ENCODE results near the gene SERINC5. TPM values are rescaled to one million over a fixed set of nuclear protein-coding genes. Genes with fewer than 3 reads are reported as not detected.

SERINC5 gene
- total RNA-seq, 1 experiment from 2014 or later, result 43.3 TPM

DNA sequence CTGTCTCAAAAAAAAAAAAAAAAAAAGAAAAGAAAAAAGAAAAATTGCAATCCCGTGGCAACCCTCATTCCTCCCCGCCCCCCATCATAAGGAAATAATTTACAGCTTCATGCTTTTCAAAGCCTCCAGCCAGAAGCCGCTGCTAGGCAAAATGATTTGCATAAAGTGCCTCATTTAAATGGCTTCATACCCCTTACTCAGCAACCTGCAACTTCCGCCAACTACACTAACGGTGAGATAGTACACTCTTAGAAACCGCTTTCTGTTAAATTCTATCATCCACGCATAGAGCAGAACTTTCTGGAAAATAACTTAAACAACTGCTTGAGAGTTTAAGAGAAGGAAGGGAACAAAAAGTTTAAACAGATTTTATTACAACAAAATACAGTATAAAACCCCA lies 17.8 kb downstream of the SERINC5 start:
- no peak for DNase-seq (ENCODE audit: low read depth, low spot score)
- in situ Hi-C loops (cut with HindIII; ENCODE audit: low pct_unique_long_range_greater_than_20kb, low sequenced_read_pairs), result no loop called here

- in situ Hi-C loops (cut with HindIII; ENCODE audit: low pct_unique_long_range_greater_than_20kb, low sequenced_read_pairs), result no loop called here
- DNase-seq (ENCODE audit: low read depth, low spot score), result no peak
These were observed 18.6 kb downstream of the SERINC5 start for GRCh38 chr5:80237243-80237642.

DNA sequence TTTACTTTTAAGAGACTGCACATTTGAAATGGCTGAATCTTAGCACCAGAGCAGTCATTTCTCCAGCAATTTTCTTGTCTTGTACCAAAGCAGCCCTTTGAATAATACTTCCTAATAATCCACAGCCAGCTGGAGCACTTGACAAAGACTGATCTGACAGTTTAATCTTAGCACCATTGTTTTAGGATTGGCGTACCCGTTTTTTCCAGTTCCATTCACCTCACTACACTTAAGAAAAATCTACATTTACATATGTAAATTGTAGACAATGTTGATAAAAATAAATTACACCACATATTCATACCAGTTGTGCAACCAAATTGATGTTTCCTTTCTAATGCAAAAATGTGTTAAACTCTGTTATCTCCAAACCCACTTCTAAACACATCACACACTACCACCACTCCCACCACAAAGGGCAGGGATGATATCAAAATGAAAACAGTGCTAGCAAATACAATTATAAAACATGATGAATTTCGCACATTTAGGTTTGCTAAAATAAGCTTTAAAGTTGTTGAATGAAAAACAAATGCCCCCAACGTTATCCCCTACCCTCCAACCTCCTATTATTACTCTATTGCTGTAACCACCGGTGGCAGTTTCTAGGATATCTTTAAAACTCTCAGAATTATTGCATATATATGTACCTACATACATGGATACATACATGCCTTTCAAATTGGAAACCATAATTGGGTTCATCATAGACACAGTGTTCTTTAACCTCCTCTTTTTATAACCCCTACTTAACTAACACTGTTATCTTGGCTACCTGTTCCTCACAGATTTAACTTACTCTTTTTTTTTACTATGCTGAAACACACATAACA lies 21.5 kb downstream of the SERINC5 start:
- in situ Hi-C loops (cut with HindIII; ENCODE audit: low pct_unique_long_range_greater_than_20kb, low sequenced_read_pairs), result no loop called here
- DNase-seq (ENCODE audit: low read depth, low spot score), result no peak

DNA sequence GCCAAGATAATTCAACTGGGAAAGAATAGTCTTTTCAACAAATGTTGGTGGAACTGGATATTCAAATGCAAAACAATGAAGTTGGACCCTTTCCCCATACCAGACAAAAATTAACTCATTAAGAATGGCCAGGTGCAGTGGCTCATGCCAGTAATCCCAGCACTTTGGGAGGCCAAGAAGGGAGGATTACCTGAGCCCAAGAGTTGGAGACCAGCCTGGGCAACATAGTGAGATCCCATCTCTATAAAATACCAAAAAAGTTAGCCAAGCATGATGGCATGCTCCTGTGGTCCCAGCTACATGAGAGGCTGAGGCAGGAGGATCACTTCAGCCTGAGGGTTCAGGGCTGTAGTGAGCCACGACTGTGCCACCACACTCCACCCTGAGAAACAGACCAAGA lies 24.2 kb downstream of the SERINC5 start:
- in situ Hi-C loops (cut with HindIII; ENCODE audit: low pct_unique_long_range_greater_than_20kb, low sequenced_read_pairs), result no loop called here
- no peak for DNase-seq (ENCODE audit: low read depth, low spot score)

- in situ Hi-C loops (cut with HindIII; ENCODE audit: low pct_unique_long_range_greater_than_20kb, low sequenced_read_pairs), result no loop called here
- peak; percentile 33 for DNase-seq (ENCODE audit: low read depth, low spot score)
These were observed 24.6 kb downstream of the SERINC5 start for GRCh38 chr5:80231243-80231642.

GRCh38 chr5:80230269-80230992 lies 25.4 kb downstream of the SERINC5 start:
- no peak for DNase-seq (ENCODE audit: low read depth, low spot score)
- in situ Hi-C loops (cut with HindIII; ENCODE audit: low pct_unique_long_range_greater_than_20kb, low sequenced_read_pairs), result no loop called here

DNA sequence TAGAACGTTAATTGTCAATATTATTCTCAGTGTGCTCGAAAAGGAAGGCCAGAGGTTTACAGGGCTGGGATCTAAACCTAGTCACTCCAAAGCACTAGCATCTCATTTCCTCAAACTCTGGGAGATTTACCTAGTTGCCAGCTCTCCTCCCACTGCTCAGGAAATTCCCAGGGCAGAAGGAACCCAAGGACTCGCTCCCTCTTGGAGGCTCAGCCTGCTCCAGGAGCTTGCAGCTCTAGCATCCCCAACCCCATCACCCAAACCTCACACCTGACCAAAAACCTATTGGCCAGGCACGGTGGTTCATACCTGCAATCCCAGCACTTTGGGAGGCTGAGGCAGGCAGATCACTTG lies 26.0 kb downstream of the SERINC5 start:
- no peak for DNase-seq (ENCODE audit: low read depth, low spot score)
- in situ Hi-C loops (cut with HindIII; ENCODE audit: low pct_unique_long_range_greater_than_20kb, low sequenced_read_pairs), result no loop called here

DNA sequence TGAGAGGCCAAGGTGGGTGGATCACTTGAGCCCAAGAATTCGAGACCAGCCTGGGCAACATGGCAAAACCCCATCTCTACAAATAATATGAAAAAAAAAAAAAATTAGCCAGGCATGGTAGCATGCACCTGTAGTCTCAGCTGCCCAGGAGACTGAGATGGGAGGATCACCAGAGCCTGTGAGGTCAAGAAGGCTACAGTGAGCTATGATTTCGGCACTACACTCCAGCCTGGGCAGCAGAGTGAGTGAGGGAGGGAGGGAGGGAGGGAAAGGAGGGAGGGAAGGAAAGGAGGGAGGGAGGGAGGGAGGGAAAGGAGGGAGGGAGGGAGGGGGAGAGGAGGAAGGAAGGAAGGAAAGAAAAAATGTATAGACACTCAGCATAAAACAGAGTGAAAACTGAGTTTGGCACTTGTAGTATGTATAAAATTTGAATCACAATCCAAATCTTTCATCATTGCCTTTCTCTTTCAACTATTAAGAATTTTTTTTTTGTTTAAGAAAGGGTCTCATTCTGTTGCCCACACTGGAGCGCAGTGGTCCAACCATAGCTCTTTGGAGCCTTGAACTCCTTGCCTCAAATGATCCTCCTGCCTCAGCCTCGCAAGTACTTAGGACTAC lies 27.8 kb downstream of the SERINC5 start:
- in situ Hi-C loops (cut with HindIII; ENCODE audit: low pct_unique_long_range_greater_than_20kb, low sequenced_read_pairs), result no loop called here

DNA sequence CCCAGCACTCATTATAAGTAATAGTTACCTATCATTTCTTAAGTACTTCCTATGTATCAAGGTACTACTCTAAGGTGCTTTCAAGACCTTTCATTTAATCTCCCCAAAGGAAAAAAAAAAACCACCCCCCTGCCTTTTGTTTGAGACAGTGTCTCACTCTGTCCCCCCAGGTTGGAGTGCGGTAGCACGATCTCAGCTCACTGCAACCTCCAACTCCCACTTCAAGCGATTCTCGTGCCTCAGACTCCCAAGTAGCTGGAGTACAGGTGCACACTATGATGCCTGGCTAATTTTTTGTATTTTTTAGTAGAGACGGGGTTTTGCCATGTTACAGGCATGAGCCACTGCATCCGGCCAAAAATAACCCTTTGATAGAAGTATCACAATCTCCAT lies 29.9 kb downstream of the SERINC5 start:
- in situ Hi-C loops (cut with HindIII; ENCODE audit: low pct_unique_long_range_greater_than_20kb, low sequenced_read_pairs), result no loop called here
- no peak for DNase-seq (ENCODE audit: low read depth, low spot score)

More for the DNA sequence above, 27.8 kb downstream of the SERINC5 start:
- no peak for DNase-seq (ENCODE audit: low read depth, low spot score)

GRCh38 chr5:80225189-80225933 lies 30.5 kb downstream of the SERINC5 start:
- no peak for DNase-seq (ENCODE audit: low read depth, low spot score)
- in situ Hi-C loops (cut with HindIII; ENCODE audit: low pct_unique_long_range_greater_than_20kb, low sequenced_read_pairs), result no loop called here

- in situ Hi-C loops (cut with HindIII; ENCODE audit: low pct_unique_long_range_greater_than_20kb, low sequenced_read_pairs), result no loop called here
- no peak for DNase-seq (ENCODE audit: low read depth, low spot score)
These were observed 32.3 kb downstream of the SERINC5 start for GRCh38 chr5:80223561-80223960.

DNA sequence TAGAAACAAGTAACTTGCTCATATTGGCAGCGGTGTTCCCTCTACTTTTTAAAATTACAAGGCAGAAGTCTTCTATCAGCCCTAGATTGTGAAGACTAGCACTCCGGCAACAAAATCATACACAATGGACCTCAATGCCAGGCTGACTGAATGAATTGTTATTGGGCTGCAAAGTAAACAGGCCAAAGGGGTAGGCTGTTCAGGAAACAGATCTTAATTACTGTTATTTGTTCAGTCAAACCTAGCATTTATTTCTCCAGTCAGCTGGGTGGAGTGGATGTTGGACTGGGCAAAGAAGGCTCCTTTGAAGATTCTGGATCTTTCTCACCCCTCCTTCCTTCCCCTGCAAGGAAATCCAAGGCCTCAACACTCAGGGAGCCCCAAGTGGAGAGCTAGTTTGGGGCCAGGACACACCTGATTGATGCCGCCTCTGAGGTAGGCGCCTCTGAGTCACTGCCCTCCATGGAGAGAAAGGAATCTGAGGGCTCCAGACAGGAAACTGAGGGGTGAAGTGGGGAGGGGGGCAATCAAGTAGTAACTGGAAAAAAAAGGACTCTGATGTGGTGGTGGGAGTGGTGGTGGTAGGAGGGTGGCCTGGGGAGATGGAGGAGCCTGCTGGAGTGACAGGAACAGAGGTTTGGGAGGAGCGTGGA lies 35.5 kb downstream of the SERINC5 start:
- DNase-seq (ENCODE audit: low read depth, low spot score), result no peak
- in situ Hi-C loops (cut with HindIII; ENCODE audit: low pct_unique_long_range_greater_than_20kb, low sequenced_read_pairs), result no loop called here

GRCh38 chr5:80219391-80219790 lies 36.5 kb downstream of the SERINC5 start:
- in situ Hi-C loops (cut with HindIII; ENCODE audit: low pct_unique_long_range_greater_than_20kb, low sequenced_read_pairs), result no loop called here
- DNase-seq (ENCODE audit: low read depth, low spot score), result no peak

GRCh38 chr5:80217667-80218066 lies 38.2 kb downstream of the SERINC5 start:
- in situ Hi-C loops (cut with HindIII; ENCODE audit: low pct_unique_long_range_greater_than_20kb, low sequenced_read_pairs), result no loop called here
- no peak for DNase-seq (ENCODE audit: low read depth, low spot score)

DNA sequence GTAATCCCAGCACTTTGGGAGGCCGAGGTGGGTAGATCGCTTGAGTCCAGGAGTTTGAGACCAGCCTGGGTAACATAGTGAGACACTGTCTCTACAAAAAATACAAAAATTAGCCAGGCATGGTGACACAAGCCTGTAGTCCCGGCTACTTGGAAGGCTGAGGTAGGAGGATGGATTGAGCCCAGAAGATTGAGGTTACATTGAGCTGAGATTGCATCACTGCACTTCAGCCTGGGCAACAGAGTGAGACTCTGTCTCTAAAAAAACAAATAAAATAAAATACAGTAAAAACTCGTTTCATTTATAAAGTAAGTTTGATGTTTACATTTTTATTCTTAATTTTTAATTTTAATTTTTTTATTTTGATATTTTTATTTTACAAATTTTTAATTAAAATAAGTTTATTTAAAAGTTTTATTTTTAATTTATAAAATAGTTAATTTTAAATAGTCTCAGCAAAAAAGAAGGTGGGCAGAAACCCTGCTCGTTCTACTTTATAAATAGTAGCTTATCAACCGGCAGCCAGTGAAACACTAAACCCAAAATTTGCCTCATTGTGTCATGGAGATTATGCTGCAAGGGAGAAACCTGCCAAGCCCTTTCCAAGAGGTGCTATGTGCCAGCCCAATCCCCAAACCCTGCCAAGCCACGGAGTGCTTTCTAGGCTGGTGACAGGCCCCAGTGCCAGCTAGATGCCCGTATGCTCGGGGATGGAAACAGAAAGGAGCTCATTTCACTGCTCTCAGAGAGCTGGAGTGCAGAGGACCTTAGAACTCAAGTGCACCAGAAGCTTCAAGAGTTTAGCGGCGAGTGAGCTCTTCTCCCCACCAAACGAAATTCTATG lies 38.9 kb downstream of the SERINC5 start:
- no peak for DNase-seq (ENCODE audit: low read depth, low spot score)
- in situ Hi-C loops (cut with HindIII; ENCODE audit: low pct_unique_long_range_greater_than_20kb, low sequenced_read_pairs), result no loop called here

- no peak for DNase-seq (ENCODE audit: low read depth, low spot score)
- in situ Hi-C loops (cut with HindIII; ENCODE audit: low pct_unique_long_range_greater_than_20kb, low sequenced_read_pairs), result no loop called here
These were observed 39.8 kb downstream of the SERINC5 start for GRCh38 chr5:80216096-80216495.

DNA sequence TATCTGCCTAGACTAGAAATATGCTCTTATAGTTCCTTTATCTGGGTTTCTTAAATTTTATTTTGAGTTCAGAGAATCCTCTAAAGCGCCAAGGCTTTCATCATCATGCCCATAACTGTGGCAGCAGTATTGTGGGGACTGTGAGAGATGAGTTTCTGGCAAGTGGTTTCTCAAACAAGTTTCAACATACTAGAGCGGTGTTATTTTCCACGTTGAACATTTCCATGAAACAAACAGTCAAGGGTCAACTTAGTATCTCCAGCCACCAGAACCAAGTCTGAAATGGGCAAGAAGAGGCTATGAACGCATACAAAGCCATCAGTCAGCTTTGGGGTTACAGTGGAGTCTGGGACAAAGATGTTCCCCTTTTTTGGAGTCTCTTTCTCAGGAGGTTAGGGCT lies 40.3 kb downstream of the SERINC5 start:
- DNase-seq (ENCODE audit: low read depth, low spot score), result no peak
- in situ Hi-C loops (cut with HindIII; ENCODE audit: low pct_unique_long_range_greater_than_20kb, low sequenced_read_pairs), result no loop called here

Measured in SK-MEL-5 (cell line).